HepG2 (cell line): Measurements from ENCODE around the gene SUSD2. TPM values are rescaled to one million over a fixed set of nuclear protein-coding genes. Genes with fewer than 3 reads are reported as not detected.

ENCODE experiments used
- ATAC-seq: fragments of 200-7000 bp; cut with Tn5 transposase; 3 replicates; pipeline ENCODE4 v1.9.1; 2020; ENCODE audit warnings: mild to moderate bottlenecking, moderate library complexity
- BruUV-seq: library from RNA; stranded (reverse); fragments of 400-500 nt; replicated peaks from 2 replicates; lab custom pipeline; 2021; lab: Mats Ljungman, UMichigan
- CTCF ChIA-PET: fragments of 300-600 bp; formaldehyde crosslinking; extraction: SDS; loops from one replicate; lab custom pipeline; 2021; ENCODE audit warnings: low total read pairs, inconsistent platforms, low intra/inter-chr PET ratio; lab: Yijun Ruan, JAX
- POLR2A ChIA-PET: fragments of 350-600 bp; sonication (Branson Sonifier 250); formaldehyde crosslinking; loops from one replicate; lab custom pipeline; 2020; ENCODE audit warnings: antibody characterized with exemption, inconsistent platforms; lab: Yijun Ruan, JAX
- DNase-seq: peaks from one replicate; pipeline ENCODE4 v3.0.0-alpha.2; 2015; ENCODE audit warnings: low spot score
- FAIRE-seq: peaks from 3 replicates; lab custom pipeline; 2011; peaks lifted over from hg19 to GRCh38; lab: Jason Lieb, UNC
- H2AFZ ChIP-seq: one replicate; pipeline ENCODE4 v1.6.1; 2011; ENCODE audit warnings: low read length, inconsistent platforms
- H3K27ac ChIP-seq: fragments of 300-600 bp; 3 replicates; pipeline ENCODE4 v1.8.0; 2011; ENCODE audit warnings: mixed run types, mild to moderate bottlenecking, mixed read lengths, low read length, inconsistent platforms; ENCODE audit not compliant: insufficient read depth; ENCODE audit errors: extremely low read length
- H3K27me3 ChIP-seq, 2 experiments: fragments of 200-600 bp in 1 of 2; 2 replicates in 1 of 2; 3 replicates in 1 of 2; pipeline versions ENCODE4 v1.6.0 to v1.8.0; 2011; ENCODE audit warnings: low read length in 2 of 2, mild to moderate bottlenecking in 2 of 2, moderate library complexity in 2 of 2, inconsistent platforms in 1 of 2; ENCODE audit not compliant: insufficient read depth in 2 of 2, control insufficient read depth in 1 of 2
- H3K36me3 ChIP-seq, 2 experiments: fragments of 200-600 bp in 1 of 2; replicated peaks in 1 of 2; 2 replicates in 1 of 2; 3 replicates in 1 of 2; pipeline versions ENCODE4 v1.5.1 to v1.8.0; 2011; ENCODE audit warnings: low read length in 2 of 2, inconsistent platforms in 1 of 2; ENCODE audit not compliant: insufficient read depth in 2 of 2, control insufficient read depth in 1 of 2
- H3K4me1 ChIP-seq: 2 replicates; pipeline ENCODE4 v1.5.1; 2012; ENCODE audit warnings: low read length, inconsistent platforms; ENCODE audit not compliant: insufficient read depth
- H3K4me2 ChIP-seq: 2 replicates; pipeline ENCODE4 v1.6.0; 2011; ENCODE audit warnings: low read depth, low read length, inconsistent platforms
- H3K4me3 ChIP-seq, 3 experiments: fragments of 200-600 bp in 1 of 3; sonication (generic), shearing (Covaris generic) in 1 of 3; replicated peaks in 1 of 3; 2 replicates each; pipeline ENCODE4 v1.5.1; 2011 to 2016; ENCODE audit warnings: low read length in 3 of 3, inconsistent platforms in 2 of 3, low read depth in 2 of 3, mild to moderate bottlenecking in 2 of 3, control low read depth in 1 of 3, mixed read lengths in 1 of 3; ENCODE audit not compliant: insufficient read depth in 1 of 3
- H3K79me2 ChIP-seq: one replicate; pipeline ENCODE4 v1.6.1; 2011; ENCODE audit warnings: low read length, inconsistent platforms; ENCODE audit not compliant: insufficient read depth
- H3K9ac ChIP-seq: 2 replicates; pipeline ENCODE4 v1.6.0; 2011; ENCODE audit warnings: mild to moderate bottlenecking, low read depth, low read length, inconsistent platforms; ENCODE audit not compliant: insufficient read depth
- H3K9me3 ChIP-seq: 2 replicates; pipeline ENCODE4 v1.5.1; 2012; ENCODE audit warnings: mild to moderate bottlenecking, low read length
- H4K20me1 ChIP-seq: 2 replicates; pipeline ENCODE4 v1.6.0; 2011; ENCODE audit warnings: inconsistent platforms, mild to moderate bottlenecking, low read length, moderate library complexity; ENCODE audit not compliant: insufficient read depth
- CHD4 ChIP-seq: fragments of 200-600 bp; sonication (generic); IDR thresholded peaks from 2 replicates; pipeline ENCODE4 v1.7.0; 2017; ENCODE audit warnings: mild to moderate bottlenecking, low read length, borderline replicate concordance
- CTCF ChIP-seq: sonication (generic); formaldehyde crosslinking; IDR thresholded peaks from 2 replicates; pipeline ENCODE4 v1.5.0; 2020; ENCODE audit warnings: mild to moderate bottlenecking, missing genetic modification reagents, moderate library complexity
- DMAP1 ChIP-seq: IDR thresholded peaks from 2 replicates; pipeline ENCODE4 v1.6.1; 2016
- GTF2F1 ChIP-seq: fragments of 150-350 bp; IDR thresholded peaks from 2 replicates; pipeline ENCODE4 v1.6.1; 2014; ENCODE audit warnings: low read length
- HNF4G ChIP-seq, 2 experiments: sonication (generic) in 1 of 2; formaldehyde crosslinking in 1 of 2; IDR thresholded peaks; 2 replicates each; pipeline versions ENCODE4 v1.4.0 to v1.6.1; 2011 to 2020; ENCODE audit warnings: borderline replicate concordance in 2 of 2, low read depth in 2 of 2, mild to moderate bottlenecking in 2 of 2, low read length in 1 of 2, missing genetic modification reagents in 1 of 2, moderate library complexity in 1 of 2
- MAX ChIP-seq: IDR thresholded peaks from 2 replicates; pipeline ENCODE4 v1.6.1; 2012; ENCODE audit warnings: inconsistent platforms
- PRDM10 ChIP-seq: sonication (generic); formaldehyde crosslinking; IDR thresholded peaks from 2 replicates; pipeline ENCODE4 v1.4.0; 2020; ENCODE audit warnings: low read depth, missing genetic modification reagents
- ZBTB38 ChIP-seq: sonication (generic); formaldehyde crosslinking; IDR thresholded peaks from 2 replicates; pipeline ENCODE4 v1.5.1; 2020; ENCODE audit warnings: mild to moderate bottlenecking, missing genetic modification reagents
- ZBTB8A ChIP-seq: sonication (generic); formaldehyde crosslinking; IDR thresholded peaks from 2 replicates; pipeline ENCODE4 v1.4.0; 2020; ENCODE audit warnings: mild to moderate bottlenecking, low read depth, missing genetic modification reagents, borderline replicate concordance
- ZNF17 ChIP-seq: sonication (generic); formaldehyde crosslinking; IDR thresholded peaks from 2 replicates; pipeline ENCODE4 v1.5.0; 2020; ENCODE audit warnings: mild to moderate bottlenecking, missing genetic modification reagents
- ZNF354B ChIP-seq: sonication (generic); formaldehyde crosslinking; IDR thresholded peaks from 2 replicates; pipeline ENCODE4 v1.8.0; 2022; ENCODE audit warnings: mild to moderate bottlenecking, missing genetic modification reagents
- ZNF598 ChIP-seq: sonication (generic); formaldehyde crosslinking; IDR thresholded peaks from 2 replicates; pipeline ENCODE4 v1.5.1; 2020; ENCODE audit warnings: mild to moderate bottlenecking, missing genetic modification reagents, borderline replicate concordance
- ZNF670 ChIP-seq: sonication (generic); formaldehyde crosslinking; IDR thresholded peaks from 2 replicates; pipeline ENCODE4 v1.8.0; 2022; ENCODE audit warnings: mild to moderate bottlenecking, missing genetic modification reagents, borderline replicate concordance
- ZNF720 ChIP-seq: sonication (generic); formaldehyde crosslinking; IDR thresholded peaks from 2 replicates; pipeline ENCODE4 v1.4.0; 2020; ENCODE audit warnings: missing genetic modification reagents
- ZNF737 ChIP-seq: sonication (generic); formaldehyde crosslinking; IDR thresholded peaks from 2 replicates; pipeline ENCODE4 v1.5.0; 2020; ENCODE audit warnings: missing genetic modification reagents, mild to moderate bottlenecking, borderline replicate concordance
- ZSCAN25 ChIP-seq: sonication (generic); formaldehyde crosslinking; IDR thresholded peaks from 2 replicates; pipeline ENCODE4 v1.8.0; 2022; ENCODE audit warnings: mild to moderate bottlenecking, missing genetic modification reagents
- WGBS: methylation state at CpG from one replicate; pipeline ENCODE4 v1.1.6; 2017; ENCODE audit warnings: low lambda C conversion rate; 5-methylcytosine and 5-hydroxymethylcytosine counted together
- in situ Hi-C: cut with HindIII; loops from 2 replicates; pipeline ENCODE4 v1.10.0; 2017; ENCODE audit warnings: low pct_unique_long_range_greater_than_20kb; ENCODE audit not compliant: extremely low pct_ligation_motif_present
- intact Hi-C: fragments of 100-400 bp; cut with micrococcal nuclease; formaldehyde crosslinking; loops from one replicate; pipeline ENCODE4 v1.10.0; 2022; ENCODE audit not compliant: unreplicated experiment
- polyA plus RNA-seq, 8 experiments: library from polyadenylated mRNA; depleted of rRNA in 3 of 8; stranded (reverse) in 7 of 8; unstranded in 1 of 8; fragments of >200 nt; fragmentation: Illumina TruSeq in 4 of 8; extraction: Trizol in 4 of 8; gene quantifications; 2 replicates each; pipeline versions ENCODE4 v1.2.1 to v1.2.3, GENCODE V29; 2011 to 2016; ENCODE audit warnings: low read depth in 4 of 8, missing spikeins in 1 of 8, mixed read lengths in 1 of 8; ENCODE audit not compliant: insufficient read depth in 1 of 8
- total RNA-seq, 5 experiments: library from RNA; depleted of rRNA; stranded (reverse); fragments of >200 nt; fragmentation: Illumina TruSeq; extraction: Trizol; gene quantifications; 2 replicates each; pipeline ENCODE4 v1.2.3, GENCODE V29; 2016; ENCODE audit warnings: low read depth in 1 of 5

SUSD2 gene
- total and polyA plus RNA-seq, 2 of the 13 experiments (the other 11 are each of a cell fraction or from before 2014, with no cell fraction given), result 2.1 to 11.0 TPM

- Histone ChIP-seq H3K4me1 (peaks cover 32% of the 10 kb centered on the region), H3K27ac (no peak overlapping the region), H3K4me3 (peak overlapping the region in 2 of 3 experiments; percentile 43 to 57; a peak in 3 of 6 replicates), H3K9ac (peak overlapping the region; percentile 12; the same call in 1 of the 2 replicates), H3K27me3 (no peaks in the 10 kb centered on the region), H3K36me3 (no peaks in the 10 kb centered on the region), H2AFZ (peak overlapping the region; percentile 9), H3K79me2 (no peaks in the 10 kb centered on the region), H4K20me1 (no peaks in the 10 kb centered on the region), H3K9me3 (no peaks in the 10 kb centered on the region), H3K4me2 (peak overlapping the region; percentile 67)
- DNase-seq (no peak), FAIRE-seq (no peak), ATAC-seq (peak; percentile 86)
- ChIA-PET POLR2A (interaction anchor here (0.8 to 1.4 kb wide), 2 partner anchors 14 to 16 kb away, joined by 3 read pairs; no protein-coding TSS in a partner anchor), CTCF (no interaction called here)
- in situ Hi-C loops, result no loop called here
- no TSS peak for BruUV-seq
- 49% methylated on average over 8 of the region's 12 CpGs for WGBS
- intact Hi-C loops, result no loop called here
- TF ChIP-seq ZNF670 (CRISPR knock-in tag) (no peak), ZNF720 (CRISPR knock-in tag) (no peak), ZNF354B (CRISPR knock-in tag) (no peak), ZSCAN25 (0 out of 2 replicates have a peak, but pooled peaks have one; percentile 36), ZBTB8A (CRISPR knock-in tag) (no peak), HNF4G (IDR thresholded peaks at IDR 0.05; ENCODE audit: borderline replicate concordance, low read depth, low read length) (no peak), HNF4G (CRISPR knock-in tag; IDR thresholded peaks at IDR 0.05; ENCODE audit: borderline replicate concordance, low read depth) (no peak), PRDM10 (peak; percentile 97), ZBTB38 (CRISPR knock-in tag) (0 out of 2 replicates have a peak, but pooled peaks have one; percentile 12), ZNF17 (CRISPR knock-in tag) (no peak), CTCF (CRISPR knock-in tag) (0 out of 2 replicates have a peak, but pooled peaks have one; percentile 30), MAX (0 out of 2 replicates have a peak, but pooled peaks have one; percentile 15), DMAP1 (CRISPR knock-in tag) (no peak), ZNF737 (CRISPR knock-in tag) (no peak), GTF2F1 (no peak), CHD4 (no peak), ZNF598 (CRISPR knock-in tag) (0 out of 2 replicates have a peak, but pooled peaks have one; percentile 21)
Measured at GRCh38 chr22:24214467-24215285, 33.4 kb downstream of the SUSD2 start.
